Stimulated activated CD8-positive, alpha-beta memory T cell treated with anti-CD3 and anti-CD28 coated beads, Interleukin-12 subunit alpha, Interleukin-12 subunit beta, amount 100 ng/mL, for 24 hours (primary cell): ENCODE measurements around the gene LTBP1.
A peak's percentile ranks its signal among the peaks of the same experiment; 100 is the strongest.

Experiments used
- DNase-seq: peaks from one replicate; pipeline ENCODE4 v3.0.0-alpha.2; 2020; ENCODE audit errors: extremely low read depth

Gene LTBP1

GRCh38 chr2:33312355-33312754 is 365.6 kb downstream of the LTBP1 start:
- DNase-seq: no peak

GRCh38 chr2:33313039-33313438 is 366.3 kb downstream of the LTBP1 start:
- no peak for DNase-seq

GRCh38 chr2:33314541-33314940 is 367.8 kb downstream of the LTBP1 start:
- DNase-seq: no peak

GRCh38 chr2:33316328-33316727 is 369.6 kb downstream of the LTBP1 start:
- no peak for DNase-seq

GRCh38 chr2:33317369-33318007 is 370.7 kb downstream of the LTBP1 start:
- no peak for DNase-seq

- DNase-seq: no peak
These were observed 371.7 kb downstream of the LTBP1 start for GRCh38 chr2:33318456-33318855.

- DNase-seq: no peak
These were observed 373.8 kb downstream of the LTBP1 start for GRCh38 chr2:33320573-33320972.

- peak; percentile 10 for DNase-seq
These were observed 374.6 kb downstream of the LTBP1 start for GRCh38 chr2:33321236-33321771.

- no peak for DNase-seq
These were observed 375.2 kb downstream of the LTBP1 start for GRCh38 chr2:33321876-33322483.

GRCh38 chr2:33322612-33323011 is 375.9 kb downstream of the LTBP1 start:
- DNase-seq: no peak

- no peak for DNase-seq
These were observed 377.2 kb downstream of the LTBP1 start for GRCh38 chr2:33323957-33324356.

GRCh38 chr2:33326100-33326499 is 379.3 kb downstream of the LTBP1 start:
- DNase-seq: no peak

- DNase-seq: no peak
These were observed 386.7 kb downstream of the LTBP1 start for GRCh38 chr2:33333433-33333832.

- no peak for DNase-seq
These were observed 387.3 kb downstream of the LTBP1 start for GRCh38 chr2:33334083-33334482.

- no peak for DNase-seq
These were observed 388.8 kb downstream of the LTBP1 start for GRCh38 chr2:33335516-33335915.

- DNase-seq: no peak
These were observed 389.4 kb downstream of the LTBP1 start for GRCh38 chr2:33336036-33336625.

- no peak for DNase-seq
These were observed 390.7 kb downstream of the LTBP1 start for GRCh38 chr2:33337385-33337960.

GRCh38 chr2:33337981-33338380 is 391.2 kb downstream of the LTBP1 start:
- DNase-seq: no peak

- DNase-seq: no peak
These were observed 392.5 kb downstream of the LTBP1 start for GRCh38 chr2:33339269-33339668.

- DNase-seq: no peak
These were observed 393.5 kb downstream of the LTBP1 start for GRCh38 chr2:33340280-33340679.

GRCh38 chr2:33342171-33342570 is 395.4 kb downstream of the LTBP1 start:
- no peak for DNase-seq

- DNase-seq: no peak
These were observed 396.0 kb downstream of the LTBP1 start for GRCh38 chr2:33342705-33343104.

GRCh38 chr2:33343387-33343895 is 396.7 kb downstream of the LTBP1 start:
- DNase-seq: no peak
